SU-DHL-6 (cell line): ENCODE data around the gene GSDME.

Experiments
- EZH2phosphoT487 ChIP-seq: fragments of 200-600 bp; sonication (generic), shearing (Covaris generic); conservative IDR thresholded peaks from 2 replicates; pipeline ENCODE4 v1.6.1; 2018; ENCODE audit warnings: mild to moderate bottlenecking, antibody characterized with exemption, low read length, moderate library complexity, mixed read lengths
- TF ChIP-seq, protein P1 (sequence below): fragments of 200-600 bp; sonication (generic); IDR thresholded peaks from one replicate; pipeline ENCODE4 v1.5.1; 2017; ENCODE audit warnings: antibody characterized with exemption, mild to moderate bottlenecking, low read length, moderate library complexity; ENCODE audit not compliant: insufficient read depth, poor library complexity, severe bottlenecking

DNA sequence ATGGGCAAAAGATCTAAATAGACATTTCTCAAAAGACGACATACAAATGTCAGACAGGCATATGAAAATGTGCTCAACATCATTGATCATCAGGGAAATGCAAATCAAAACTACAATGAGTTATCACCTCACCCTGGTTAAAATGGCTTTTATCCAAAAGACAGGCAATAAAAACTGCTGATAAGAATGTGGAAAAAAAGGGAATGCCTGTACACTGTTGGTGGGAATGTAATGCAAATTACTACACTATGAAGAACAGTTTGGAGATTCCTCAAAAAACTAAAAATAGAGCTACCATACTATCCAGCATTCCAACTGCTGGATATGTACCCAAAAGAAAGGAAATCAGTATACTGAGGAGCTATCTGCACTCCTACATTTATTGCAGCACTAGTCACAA is 18.0 kb downstream of the GSDME start:
- no peak for TF ChIP-seq EZH2phosphoT487
- TF ChIP-seq, protein P1, sequence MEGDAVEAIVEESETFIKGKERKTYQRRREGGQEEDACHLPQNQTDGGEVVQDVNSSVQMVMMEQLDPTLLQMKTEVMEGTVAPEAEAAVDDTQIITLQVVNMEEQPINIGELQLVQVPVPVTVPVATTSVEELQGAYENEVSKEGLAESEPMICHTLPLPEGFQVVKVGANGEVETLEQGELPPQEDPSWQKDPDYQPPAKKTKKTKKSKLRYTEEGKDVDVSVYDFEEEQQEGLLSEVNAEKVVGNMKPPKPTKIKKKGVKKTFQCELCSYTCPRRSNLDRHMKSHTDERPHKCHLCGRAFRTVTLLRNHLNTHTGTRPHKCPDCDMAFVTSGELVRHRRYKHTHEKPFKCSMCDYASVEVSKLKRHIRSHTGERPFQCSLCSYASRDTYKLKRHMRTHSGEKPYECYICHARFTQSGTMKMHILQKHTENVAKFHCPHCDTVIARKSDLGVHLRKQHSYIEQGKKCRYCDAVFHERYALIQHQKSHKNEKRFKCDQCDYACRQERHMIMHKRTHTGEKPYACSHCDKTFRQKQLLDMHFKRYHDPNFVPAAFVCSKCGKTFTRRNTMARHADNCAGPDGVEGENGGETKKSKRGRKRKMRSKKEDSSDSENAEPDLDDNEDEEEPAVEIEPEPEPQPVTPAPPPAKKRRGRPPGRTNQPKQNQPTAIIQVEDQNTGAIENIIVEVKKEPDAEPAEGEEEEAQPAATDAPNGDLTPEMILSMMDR, result no peak
